Lung microvascular endothelial cell (primary cell): ENCODE data around the gene KAT2B. TPM values are rescaled to one million over a fixed set of nuclear protein-coding genes. Genes with fewer than 3 reads are reported as not detected.

Experiments
- total RNA-seq: library from RNA; depleted of rRNA; stranded (reverse); fragments of >200 nt; gene quantifications from 2 replicates; pipeline ENCODE4 v1.2.1, GENCODE V29; 2014

Gene KAT2B
- total RNA-seq, 1 donor from 2014 or later = 21.8 TPM

Other genes with a start within 250 kb of the KAT2B start
- gene EFHB, start 106.2 kb upstream of the KAT2B start, total RNA-seq = under 0.01 and 0.20 TPM in 2 replicates
- gene RAB5A, start 93.3 kb upstream of the KAT2B start, total RNA-seq = 60.4 and 75.2 TPM in 2 replicates
- not detected in 2 replicates for gene PP2D1, start 28.2 kb upstream of the KAT2B start, total RNA-seq
- 0.99 and 2.2 TPM in 2 replicates for gene SGO1, start 145.8 kb downstream of the KAT2B start, total RNA-seq